ENCODE results near the gene ARMH3. TPM values are rescaled to one million over a fixed set of nuclear protein-coding genes. Genes with fewer than 3 reads are reported as not detected.

Gene ARMH3
- 10 to 100 TPM; 22.8 to 23.9 TPM for total RNA-seq

GRCh38 chr10:102055647-102056419, at the start of gene ARMH3:
TSS of gene ARMH3 (minus strand) at chr10:102056173. CDS start at chr10:102040114, 16,059 bp downstream.
- H3K27me3 Mint-ChIP-seq, result no peaks in the 10 kb centered on the region
- H3K27ac Mint-ChIP-seq, result peak within 1 kb of the TSS; percentile 86
- H3K4me3 Mint-ChIP-seq, result peak within 1 kb of the TSS; percentile 99
- POLR2A ChIA-PET, result interaction anchor here (0.8 to 3.9 kb wide), 6 partner anchors 11 to 237 kb away, joined by 3 to 47 read pairs (median 4); partner anchors contain the start of genes HPS6 and OGA
- H3K4me1 Mint-ChIP-seq, result peaks cover 39% of the 10 kb centered on the region
- H3K36me3 Mint-ChIP-seq (ENCODE audit: low read depth), result peaks cover 2% of the 10 kb centered on the region
- H3K9me3 Mint-ChIP-seq, result no peaks in the 10 kb centered on the region
- CTCF ChIA-PET, result interaction anchor here (0.7 to 2.9 kb wide), 6 partner anchors 10 to 220 kb away, joined by 3 to 13 read pairs (median 4); no protein-coding TSS in a partner anchor
- DNase-seq, result peak; percentile 93

- ChIA-PET POLR2A (interaction anchor here (1.6 to 3.4 kb wide), 2 partner anchors 11 to 37 kb away, joined by 3 to 19 read pairs; partner anchors contain the start of gene HPS6), CTCF (interaction anchor here (1.0 to 2.5 kb wide), 3 partner anchors 14 to 212 kb away, joined by 3 to 5 read pairs (median 3); no protein-coding TSS in a partner anchor)
- H3K4me1 Mint-ChIP-seq, result peaks cover 19% of the 10 kb centered on the region
- no peak overlapping the region for H3K27ac Mint-ChIP-seq
- no peak for DNase-seq
- H3K36me3 Mint-ChIP-seq (ENCODE audit: low read depth), result peaks cover 19% of the 10 kb centered on the region
- no peaks in the 10 kb centered on the region for H3K27me3 Mint-ChIP-seq
- H3K9me3 Mint-ChIP-seq, result no peaks in the 10 kb centered on the region
- H3K4me3 Mint-ChIP-seq, result no peak overlapping the region
Measured at GRCh38 chr10:102102421-102102820, 46.4 kb upstream of the ARMH3 start.

- Mint-ChIP-seq H3K4me3 (no peak overlapping the region), H3K27ac (no peak overlapping the region), H3K4me1 (peaks cover 18% of the 10 kb centered on the region), H3K36me3 (ENCODE audit: low read depth) (peaks cover 20% of the 10 kb centered on the region), H3K9me3 (no peaks in the 10 kb centered on the region), H3K27me3 (no peaks in the 10 kb centered on the region)
- POLR2A ChIA-PET, result interaction anchor here (3.4 kb wide), 1 partner anchor 13 kb away, joined by 19 read pairs; no protein-coding TSS in a partner anchor
- DNase-seq, result no peak
- CTCF ChIA-PET, result interaction anchor here (0.7 to 2.5 kb wide), 7 partner anchors 12 to 260 kb away, joined by 3 to 5 read pairs (median 4); no protein-coding TSS in a partner anchor
Measured at GRCh38 chr10:102101152-102101551, 45.2 kb upstream of the ARMH3 start.

GRCh38 chr10:102096449-102096848, 40.5 kb upstream of the ARMH3 start:
- no peaks in the 10 kb centered on the region for H3K9me3 Mint-ChIP-seq
- no peaks in the 10 kb centered on the region for H3K4me1 Mint-ChIP-seq
- POLR2A ChIA-PET, result no interaction called here
- CTCF ChIA-PET, result no interaction called here
- no peak for DNase-seq
- no peak overlapping the region for H3K27ac Mint-ChIP-seq
- H3K4me3 Mint-ChIP-seq, result no peak overlapping the region
- H3K36me3 Mint-ChIP-seq (ENCODE audit: low read depth), result peaks cover 6% of the 10 kb centered on the region
- H3K27me3 Mint-ChIP-seq, result no peaks in the 10 kb centered on the region

GRCh38 chr10:102090772-102091171, 34.8 kb upstream of the ARMH3 start:
- no peaks in the 10 kb centered on the region for H3K9me3 Mint-ChIP-seq
- ChIA-PET POLR2A (no interaction called here), CTCF (no interaction called here)
- H3K4me1 Mint-ChIP-seq, result no peaks in the 10 kb centered on the region
- no peak overlapping the region for H3K4me3 Mint-ChIP-seq
- H3K27me3 Mint-ChIP-seq, result no peaks in the 10 kb centered on the region
- H3K36me3 Mint-ChIP-seq (ENCODE audit: low read depth), result no peaks in the 10 kb centered on the region
- DNase-seq, result no peak
- no peak overlapping the region for H3K27ac Mint-ChIP-seq

GRCh38 chr10:102086196-102086595, 30.2 kb upstream of the ARMH3 start:
- Mint-ChIP-seq H3K4me3 (no peak overlapping the region), H3K4me1 (no peaks in the 10 kb centered on the region), H3K9me3 (no peaks in the 10 kb centered on the region), H3K27ac (no peak overlapping the region), H3K27me3 (no peaks in the 10 kb centered on the region), H3K36me3 (ENCODE audit: low read depth) (no peaks in the 10 kb centered on the region)
- ChIA-PET POLR2A (no interaction called here), CTCF (no interaction called here)
- DNase-seq, result no peak

- H3K27me3 Mint-ChIP-seq, result no peaks in the 10 kb centered on the region
Measured at GRCh38 chr10:102085336-102085735, 29.4 kb upstream of the ARMH3 start.

GRCh38 chr10:102083541-102083940, 27.6 kb upstream of the ARMH3 start:
- Mint-ChIP-seq H3K36me3 (ENCODE audit: low read depth) (no peaks in the 10 kb centered on the region), H3K4me1 (no peaks in the 10 kb centered on the region), H3K27ac (no peak overlapping the region), H3K27me3 (no peaks in the 10 kb centered on the region), H3K4me3 (no peak overlapping the region), H3K9me3 (no peaks in the 10 kb centered on the region)
- ChIA-PET CTCF (interaction anchor here (1.0 to 4.0 kb wide), 3 partner anchors 10 to 243 kb away, joined by 4 to 21 read pairs (median 5); no protein-coding TSS in a partner anchor), POLR2A (interaction anchor here (1.3 kb wide), 1 partner anchor 10 kb away, joined by 4 read pairs; no protein-coding TSS in a partner anchor)
- no peak for DNase-seq

More at GRCh38 chr10:102085336-102085735, 29.4 kb upstream of the ARMH3 start:
- POLR2A ChIA-PET, result no interaction called here
- CTCF ChIA-PET, result interaction anchor here (0.7 kb wide), 1 partner anchor 106 kb away, joined by 6 read pairs; no protein-coding TSS in a partner anchor
- DNase-seq, result no peak
- H3K9me3 Mint-ChIP-seq, result no peaks in the 10 kb centered on the region
- no peak overlapping the region for H3K27ac Mint-ChIP-seq
- H3K36me3 Mint-ChIP-seq (ENCODE audit: low read depth), result no peaks in the 10 kb centered on the region
- H3K4me3 Mint-ChIP-seq, result no peak overlapping the region
- no peaks in the 10 kb centered on the region for H3K4me1 Mint-ChIP-seq

- ChIA-PET CTCF (interaction anchor here (0.6 to 4.7 kb wide), 38 partner anchors 9 to 292 kb away, joined by 3 to 52 read pairs (median 4); partner anchors contain the start of genes ARMH3 and OGA), POLR2A (interaction anchor here (0.7 to 1.2 kb wide), 5 partner anchors 10 to 255 kb away, joined by 3 to 6 read pairs (median 4); partner anchors contain the start of genes ARMH3 and OGA)
- H3K36me3 Mint-ChIP-seq (ENCODE audit: low read depth), result peaks cover 7% of the 10 kb centered on the region
- peaks cover 2% of the 10 kb centered on the region for H3K27me3 Mint-ChIP-seq
- DNase-seq, result peak; percentile 83
- H3K9me3 Mint-ChIP-seq, result no peaks in the 10 kb centered on the region
- H3K4me1 Mint-ChIP-seq, result peaks cover 2% of the 10 kb centered on the region
- no peak overlapping the region for H3K4me3 Mint-ChIP-seq
- no peak overlapping the region for H3K27ac Mint-ChIP-seq
Measured at GRCh38 chr10:102072673-102073527, 16.9 kb upstream of the ARMH3 start.

- no peaks in the 10 kb centered on the region for H3K27me3 Mint-ChIP-seq
- peaks cover 12% of the 10 kb centered on the region for H3K36me3 Mint-ChIP-seq (ENCODE audit: low read depth)
- no peak overlapping the region for H3K27ac Mint-ChIP-seq
- CTCF ChIA-PET, result interaction anchor here (1.1 to 2.2 kb wide), 3 partner anchors 12 to 233 kb away, joined by 3 to 11 read pairs (median 8); no protein-coding TSS in a partner anchor
- POLR2A ChIA-PET, result interaction anchor here (0.9 to 4.6 kb wide), 3 partner anchors 14 to 251 kb away, joined by 4 to 47 read pairs (median 12); partner anchors contain the start of genes ARMH3 and OGA
- H3K4me3 Mint-ChIP-seq, result no peak overlapping the region
- no peaks in the 10 kb centered on the region for H3K9me3 Mint-ChIP-seq
- no peak for DNase-seq
- peaks cover 21% of the 10 kb centered on the region for H3K4me1 Mint-ChIP-seq
Measured at GRCh38 chr10:102069071-102069470, 13.1 kb upstream of the ARMH3 start.

- POLR2A ChIA-PET, result interaction anchor here (1.2 to 4.6 kb wide), 3 partner anchors 13 to 250 kb away, joined by 5 to 47 read pairs (median 12); partner anchors contain the start of genes ARMH3 and OGA
- Mint-ChIP-seq H3K36me3 (ENCODE audit: low read depth) (peaks cover 12% of the 10 kb centered on the region), H3K27ac (no peak overlapping the region), H3K27me3 (no peaks in the 10 kb centered on the region), H3K4me1 (peaks cover 25% of the 10 kb centered on the region), H3K9me3 (no peaks in the 10 kb centered on the region), H3K4me3 (no peak overlapping the region)
- no peak for DNase-seq
- CTCF ChIA-PET, result interaction anchor here (0.8 to 2.1 kb wide), 5 partner anchors 11 to 233 kb away, joined by 3 to 11 read pairs (median 3); no protein-coding TSS in a partner anchor
Measured at GRCh38 chr10:102068216-102068615, 12.2 kb upstream of the ARMH3 start.

All from activated CD4-positive, alpha-beta memory T cell treated with anti-CD3 and anti-CD28 coated beads, Interleukin-2, amount 10 ng/mL, durations not matched to agents 7 days and 5 days (primary cell).